PFSK-1 (cell line): ENCODE results near the gene GREM2.

Experiments used
- POLR2AphosphoS5 ChIP-seq: IDR thresholded peaks from 2 replicates; pipeline ENCODE4 v1.6.1; 2012; ENCODE audit warnings: low read depth, mild to moderate bottlenecking, control low read depth, low read length, moderate library complexity
- SIN3A ChIP-seq: IDR thresholded peaks from 2 replicates; pipeline ENCODE4 v1.6.1; 2012; ENCODE audit warnings: mild to moderate bottlenecking, low read length, moderate library complexity, borderline replicate concordance; ENCODE audit not compliant: insufficient read depth
- TF ChIP-seq, protein P1 (sequence below), 2 experiments: IDR thresholded peaks; 2 replicates each; pipeline versions ENCODE4 v1.6.1 to v1.8.0; 2011 to 2012; ENCODE audit warnings: low read depth in 2 of 2, low read length in 2 of 2, control low read depth in 1 of 2, inconsistent platforms in 1 of 2, mild to moderate bottlenecking in 1 of 2, moderate library complexity in 1 of 2; ENCODE audit not compliant: insufficient read depth in 1 of 2

DNA sequence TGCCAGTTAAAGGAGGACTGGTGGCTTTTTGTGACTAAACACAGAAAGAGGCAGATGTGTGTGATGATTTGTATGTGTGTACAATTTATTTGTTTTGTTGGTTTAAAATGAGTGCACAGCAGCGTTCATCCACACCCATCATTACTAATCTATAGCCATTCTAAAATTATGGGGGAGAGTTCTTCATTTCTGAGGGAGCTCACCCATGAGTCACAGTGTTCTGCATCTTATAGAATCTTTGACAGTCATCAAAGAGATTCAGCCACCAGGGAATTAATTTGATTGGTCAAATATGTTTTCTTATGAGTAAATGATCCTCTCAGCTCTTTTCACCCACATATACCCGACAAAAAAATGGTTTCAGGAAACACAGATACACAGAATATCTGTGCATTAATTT is 147.9 kb downstream of the GREM2 start:
- TF ChIP-seq POLR2AphosphoS5 (no peak), SIN3A (no peak)
- TF ChIP-seq, protein P1, sequence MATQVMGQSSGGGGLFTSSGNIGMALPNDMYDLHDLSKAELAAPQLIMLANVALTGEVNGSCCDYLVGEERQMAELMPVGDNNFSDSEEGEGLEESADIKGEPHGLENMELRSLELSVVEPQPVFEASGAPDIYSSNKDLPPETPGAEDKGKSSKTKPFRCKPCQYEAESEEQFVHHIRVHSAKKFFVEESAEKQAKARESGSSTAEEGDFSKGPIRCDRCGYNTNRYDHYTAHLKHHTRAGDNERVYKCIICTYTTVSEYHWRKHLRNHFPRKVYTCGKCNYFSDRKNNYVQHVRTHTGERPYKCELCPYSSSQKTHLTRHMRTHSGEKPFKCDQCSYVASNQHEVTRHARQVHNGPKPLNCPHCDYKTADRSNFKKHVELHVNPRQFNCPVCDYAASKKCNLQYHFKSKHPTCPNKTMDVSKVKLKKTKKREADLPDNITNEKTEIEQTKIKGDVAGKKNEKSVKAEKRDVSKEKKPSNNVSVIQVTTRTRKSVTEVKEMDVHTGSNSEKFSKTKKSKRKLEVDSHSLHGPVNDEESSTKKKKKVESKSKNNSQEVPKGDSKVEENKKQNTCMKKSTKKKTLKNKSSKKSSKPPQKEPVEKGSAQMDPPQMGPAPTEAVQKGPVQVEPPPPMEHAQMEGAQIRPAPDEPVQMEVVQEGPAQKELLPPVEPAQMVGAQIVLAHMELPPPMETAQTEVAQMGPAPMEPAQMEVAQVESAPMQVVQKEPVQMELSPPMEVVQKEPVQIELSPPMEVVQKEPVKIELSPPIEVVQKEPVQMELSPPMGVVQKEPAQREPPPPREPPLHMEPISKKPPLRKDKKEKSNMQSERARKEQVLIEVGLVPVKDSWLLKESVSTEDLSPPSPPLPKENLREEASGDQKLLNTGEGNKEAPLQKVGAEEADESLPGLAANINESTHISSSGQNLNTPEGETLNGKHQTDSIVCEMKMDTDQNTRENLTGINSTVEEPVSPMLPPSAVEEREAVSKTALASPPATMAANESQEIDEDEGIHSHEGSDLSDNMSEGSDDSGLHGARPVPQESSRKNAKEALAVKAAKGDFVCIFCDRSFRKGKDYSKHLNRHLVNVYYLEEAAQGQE (IDR thresholded peaks at IDR 0.05; ENCODE audit: insufficient read depth in 1 of 2, low read depth in 2 of 2, low read length in 2 of 2) = no peak
